Neural cell (in vitro differentiated cells): ENCODE data around the gene KRTAP10-3. TPM values are rescaled to one million over a fixed set of nuclear protein-coding genes. Genes with fewer than 3 reads are reported as not detected.
"Not testable (repeated sequence)": the region's sequence is repeated elsewhere in the genome, so short reads cannot be mapped to it uniquely, and the experiment has no call there.

Source experiments
- H2AFZ ChIP-seq: fragments of 200-600, 300-800 bp; sonication (generic), shearing (Covaris generic); 2 replicates; pipeline ENCODE4 v1.6.0; 2014; ENCODE audit warnings: low read depth, mild to moderate bottlenecking, antibody characterized with exemption, low read length, moderate library complexity
- H3F3A ChIP-seq: fragments of 200-600 bp; shearing (Covaris generic); 2 replicates; pipeline ENCODE4 v1.6.1; 2016; ENCODE audit warnings: mild to moderate bottlenecking, moderate library complexity, mixed read lengths, antibody characterized with exemption, low read length; ENCODE audit not compliant: insufficient read depth, poor library complexity, severe bottlenecking
- H3K27ac ChIP-seq: fragments of 200-600, 300-800 bp; sonication (generic), shearing (Covaris generic); 2 replicates; pipeline ENCODE4 v1.5.1; 2014; ENCODE audit warnings: mild to moderate bottlenecking, low read length, moderate library complexity
- H3K27me3 ChIP-seq: fragments of 300-800, 200-600 bp; sonication (generic), shearing (Covaris generic); 2 replicates; pipeline ENCODE4 v1.6.0; 2014; ENCODE audit warnings: mild to moderate bottlenecking, low read depth, low read length, moderate library complexity; ENCODE audit not compliant: insufficient read depth
- H3K36me3 ChIP-seq: fragments of 300-800, 200-600 bp; sonication (generic), shearing (Covaris generic); 2 replicates; pipeline ENCODE4 v1.5.1; 2014; ENCODE audit warnings: mild to moderate bottlenecking, antibody characterized with exemption, low read length, moderate library complexity; ENCODE audit not compliant: insufficient read depth
- H3K4me2 ChIP-seq: fragments of 300-800, 200-600 bp; sonication (generic), shearing (Covaris generic); 2 replicates; pipeline ENCODE4 v1.6.0; 2014; ENCODE audit warnings: mild to moderate bottlenecking, low read length
- H3K4me3 ChIP-seq: fragments of 300-800, 200-600 bp; sonication (generic), shearing (Covaris generic); 2 replicates; pipeline ENCODE4 v1.5.1; 2014; ENCODE audit warnings: mild to moderate bottlenecking, low read length, moderate library complexity
- H3K79me2 ChIP-seq: fragments of 200-600 bp; shearing (Covaris generic); replicated peaks from 2 replicates; pipeline ENCODE4 v1.6.0; 2014; ENCODE audit warnings: mild to moderate bottlenecking, low read length, moderate library complexity; ENCODE audit not compliant: insufficient read depth
- H3K9ac ChIP-seq: fragments of 300-800, 200-600 bp; sonication (generic), shearing (Covaris generic); 2 replicates; pipeline ENCODE4 v1.6.1; 2016; ENCODE audit warnings: mild to moderate bottlenecking, low read length, mixed read lengths
- H3K9me2 ChIP-seq: fragments of 200-600 bp; shearing (Covaris generic); 2 replicates; pipeline ENCODE4 v1.6.1; 2016; ENCODE audit warnings: mild to moderate bottlenecking, low read length, mixed read lengths; ENCODE audit not compliant: insufficient read depth
- H3K9me3 ChIP-seq: fragments of 200-600, 300-800 bp; sonication (generic), shearing (Covaris generic); 2 replicates; pipeline ENCODE4 v1.6.1; 2016; ENCODE audit warnings: mild to moderate bottlenecking, mixed run types, low read length, moderate library complexity, mixed read lengths
- H4K20me1 ChIP-seq: fragments of 200-600 bp; shearing (Covaris generic); 2 replicates; pipeline ENCODE4 v1.6.1; 2016; ENCODE audit warnings: mild to moderate bottlenecking, mixed run types; ENCODE audit not compliant: insufficient read depth
- CTCF ChIP-seq: fragments of 450-650 bp; IDR thresholded peaks from 2 replicates; pipeline ENCODE4 v1.5.1; 2014; ENCODE audit warnings: antibody characterized with exemption, mild to moderate bottlenecking, moderate library complexity; ENCODE audit not compliant: poor library complexity, severe bottlenecking
- EP300 ChIP-seq: fragments of 450-650 bp; conservative IDR thresholded peaks from 2 replicates; pipeline ENCODE4 v1.6.1; 2014; ENCODE audit warnings: antibody characterized with exemption, mild to moderate bottlenecking, moderate library complexity; ENCODE audit not compliant: poor library complexity, severe bottlenecking
- EZH2 ChIP-seq: fragments of 200-600, 300-800 bp; shearing (Covaris generic), sonication (generic); IDR thresholded peaks from 2 replicates; pipeline ENCODE4 v1.6.1; 2014; ENCODE audit warnings: antibody characterized with exemption, low read length, borderline replicate concordance, mild to moderate bottlenecking; ENCODE audit not compliant: insufficient read depth, poor library complexity, severe bottlenecking
- MXI1 ChIP-seq: fragments of 450-650 bp; conservative IDR thresholded peaks from 2 replicates; pipeline ENCODE4 v1.6.1; 2014; ENCODE audit warnings: antibody characterized with exemption, mild to moderate bottlenecking; ENCODE audit not compliant: poor library complexity, severe bottlenecking
- POLR2AphosphoS5 ChIP-seq: IDR thresholded peaks from 2 replicates; pipeline ENCODE4 v1.6.1; 2012
- RAD21 ChIP-seq: fragments of 450-650 bp; conservative IDR thresholded peaks from 2 replicates; pipeline ENCODE4 v1.6.1; 2014; ENCODE audit warnings: antibody characterized with exemption, mild to moderate bottlenecking, moderate library complexity
- REST ChIP-seq: IDR thresholded peaks from 2 replicates; pipeline ENCODE4 v1.6.1; 2012; ENCODE audit warnings: borderline replicate concordance
- SMC3 ChIP-seq: fragments of 450-650 bp; conservative IDR thresholded peaks from 2 replicates; pipeline ENCODE4 v1.6.1; 2014; ENCODE audit warnings: antibody characterized with exemption, mild to moderate bottlenecking, moderate library complexity; ENCODE audit not compliant: poor library complexity
- TAF1 ChIP-seq: IDR thresholded peaks from 2 replicates; pipeline ENCODE4 v1.6.1; 2012; ENCODE audit warnings: low read depth
- polyA plus RNA-seq: library from polyadenylated mRNA; depleted of rRNA; stranded (reverse); fragments of >200 nt; gene quantifications from 2 replicates; pipeline ENCODE4 v1.2.3, GENCODE V29; 2014

KRTAP10-3 gene
- polyA plus RNA-seq, 1 donor from 2014 or later, result not detected

GRCh38 chr21:44564886-44565598 is 6.4 kb upstream of the KRTAP10-3 start:
- Histone ChIP-seq H3K27me3 (no peaks in the 10 kb centered on the region), H4K20me1 (no peaks in the 10 kb centered on the region), H3K4me3 (no peak overlapping the region), H3K27ac (no peak overlapping the region), H3F3A (no peaks in the 10 kb centered on the region), H3K36me3 (no peaks in the 10 kb centered on the region), H3K4me2 (no peak overlapping the region), H3K9me3 (no peaks in the 10 kb centered on the region), H3K9me2 (no peaks in the 10 kb centered on the region), H3K79me2 (no peaks in the 10 kb centered on the region), H2AFZ (no peak overlapping the region), H3K9ac (no peak overlapping the region)
- TF ChIP-seq MXI1, result no peak
- TF ChIP-seq POLR2AphosphoS5, result no peak
- no peak for TF ChIP-seq SMC3
- TF ChIP-seq EP300, result no peak
- no peak for TF ChIP-seq EZH2
- no peak for TF ChIP-seq TAF1
- TF ChIP-seq RAD21, result no peak
- no peak for TF ChIP-seq CTCF
- no peak for TF ChIP-seq REST

GRCh38 chr21:44564099-44564498 is 5.5 kb upstream of the KRTAP10-3 start:
- no peaks in the 10 kb centered on the region for H4K20me1 ChIP-seq
- no peaks in the 10 kb centered on the region for H3K9me3 ChIP-seq
- no peaks in the 10 kb centered on the region for H3F3A ChIP-seq
- H3K9me2 ChIP-seq, result no peaks in the 10 kb centered on the region
- H3K27me3 ChIP-seq, result no peaks in the 10 kb centered on the region
- H3K27ac ChIP-seq, result no peak overlapping the region
- H2AFZ ChIP-seq, result no peak overlapping the region
- no peak for TF ChIP-seq EP300
- no peak for TF ChIP-seq RAD21
- TF ChIP-seq EZH2, result no peak
- no peak for TF ChIP-seq CTCF
- no peak for TF ChIP-seq POLR2AphosphoS5
- no peaks in the 10 kb centered on the region for H3K36me3 ChIP-seq
- no peaks in the 10 kb centered on the region for H3K79me2 ChIP-seq
- no peak overlapping the region for H3K9ac ChIP-seq
- H3K4me3 ChIP-seq, result no peak overlapping the region
- H3K4me2 ChIP-seq, result no peak overlapping the region

- H3K4me2 ChIP-seq, H4K20me1 ChIP-seq, H3K27me3 ChIP-seq, H3K9me2 ChIP-seq, H2AFZ ChIP-seq, H3K36me3 ChIP-seq, H3K9me3 ChIP-seq, H3K4me3 ChIP-seq, H3K79me2 ChIP-seq, H3F3A ChIP-seq, H3K9ac ChIP-seq, H3K27ac ChIP-seq: not testable (repeated sequence)
Observed at GRCh38 chr21:44558329-44558675, 293 bp downstream of the KRTAP10-3 start.
